SKM-1 treated with dmso at 0.1 percent for 144 hours (cell line): ENCODE measurements around the gene EIF4G3.
"Not testable (repeated sequence)": the region's sequence is repeated elsewhere in the genome, so short reads cannot be mapped to it uniquely, and the experiment has no call there.

Source experiments
- DNase-seq: peaks from one replicate; lab custom pipeline; 2025; ENCODE audit not compliant: unreplicated experiment; lab: John Stamatoyannopoulos, UW

The EIF4G3 gene

DNA sequence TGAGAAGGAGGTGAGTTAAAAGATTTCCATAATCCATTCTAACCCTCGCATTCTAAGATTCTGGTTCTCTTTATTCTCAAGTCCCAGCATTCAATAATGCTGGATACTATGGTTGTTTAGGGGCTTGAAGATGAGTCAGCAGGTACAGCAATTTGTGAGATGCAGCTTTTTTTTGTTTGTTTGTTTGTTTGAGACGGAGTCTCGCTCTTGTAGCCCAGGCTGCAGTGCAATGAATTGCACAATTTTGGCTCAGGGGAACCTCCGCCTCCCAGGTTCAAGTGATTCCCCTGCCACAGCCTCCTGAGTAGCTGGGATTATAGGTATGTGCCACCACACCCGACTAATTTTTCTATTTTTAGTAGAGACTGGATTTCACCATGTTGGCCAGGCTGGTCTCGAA is 23.3 kb downstream of the EIF4G3 start:
- no peak for DNase-seq

DNA sequence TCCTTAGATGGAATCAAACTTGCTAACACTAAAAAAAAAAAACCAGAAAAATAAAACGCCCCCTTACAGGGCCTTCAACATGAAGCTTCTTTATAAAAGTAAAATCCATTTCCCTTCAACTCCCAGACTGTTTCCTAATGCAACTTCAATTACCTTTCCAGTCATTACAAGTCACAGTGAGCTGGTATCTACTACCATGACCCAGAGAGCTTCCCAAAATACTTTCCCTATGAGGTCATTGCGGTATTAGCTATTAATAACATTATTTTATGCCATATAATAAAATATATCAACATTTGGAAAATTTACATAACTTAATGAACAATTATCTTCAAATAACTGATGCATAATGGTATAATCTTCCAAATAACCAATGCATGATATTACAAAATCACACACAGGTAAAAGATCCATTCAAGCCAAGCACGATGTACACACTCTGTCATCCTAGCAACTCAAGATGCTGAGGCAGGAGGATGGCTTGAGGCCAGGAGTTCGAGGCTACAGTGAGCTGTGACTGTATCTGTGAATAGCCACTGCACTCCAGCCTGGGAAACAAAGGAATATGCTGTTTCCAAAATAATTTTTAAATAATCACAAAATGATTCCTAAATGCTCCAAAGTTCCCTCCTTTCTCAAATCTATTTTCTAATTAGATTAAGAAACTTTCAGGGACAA is 24.1 kb downstream of the EIF4G3 start:
- no peak for DNase-seq

DNA sequence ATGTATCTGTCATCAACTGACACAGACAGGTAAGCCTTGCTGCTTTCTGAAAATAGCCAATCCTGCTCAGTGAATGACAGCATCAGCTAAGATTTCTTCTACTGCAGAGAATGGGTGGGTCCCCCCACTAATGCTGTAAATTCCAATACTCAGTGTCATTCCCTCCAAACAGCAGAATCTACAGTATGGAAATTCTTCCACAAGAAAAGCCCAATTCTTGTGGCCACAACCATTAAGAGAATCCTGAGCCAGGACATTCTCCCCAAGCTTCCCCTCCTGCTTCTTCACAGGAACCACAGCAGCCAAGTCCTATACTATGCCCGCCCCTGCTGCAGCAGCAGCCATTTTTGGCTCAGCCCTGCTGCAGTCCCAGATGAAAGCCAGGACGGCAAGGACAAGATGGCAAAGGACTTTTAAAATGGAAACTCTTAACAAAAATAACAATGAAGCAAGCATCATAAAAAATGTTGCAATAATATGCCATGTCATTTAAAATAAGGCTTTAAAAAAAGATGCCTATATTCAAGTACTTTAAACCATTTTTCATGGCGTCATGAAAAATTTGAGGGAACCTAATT is 26.8 kb downstream of the EIF4G3 start:
- no peak for DNase-seq

DNA sequence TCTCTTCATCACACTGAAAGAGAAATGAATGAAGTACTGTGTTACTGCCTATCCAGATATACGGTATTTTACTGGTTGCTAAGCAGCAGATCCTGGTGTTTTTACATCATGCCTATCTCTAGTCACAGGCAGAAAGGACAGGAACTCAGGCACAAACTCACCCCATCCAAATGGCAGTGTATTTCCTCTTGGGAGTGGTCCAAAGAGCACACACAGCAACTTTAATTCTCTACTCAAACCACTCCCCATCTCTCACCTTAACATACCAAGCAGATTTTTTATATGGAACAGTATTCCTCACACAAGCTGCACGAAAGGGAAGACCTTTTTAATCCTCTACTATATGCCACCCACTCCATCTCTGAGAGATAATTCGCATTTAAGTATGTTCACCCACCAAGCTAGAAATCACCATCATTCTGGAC is 27.3 kb downstream of the EIF4G3 start:
- no peak for DNase-seq

DNA sequence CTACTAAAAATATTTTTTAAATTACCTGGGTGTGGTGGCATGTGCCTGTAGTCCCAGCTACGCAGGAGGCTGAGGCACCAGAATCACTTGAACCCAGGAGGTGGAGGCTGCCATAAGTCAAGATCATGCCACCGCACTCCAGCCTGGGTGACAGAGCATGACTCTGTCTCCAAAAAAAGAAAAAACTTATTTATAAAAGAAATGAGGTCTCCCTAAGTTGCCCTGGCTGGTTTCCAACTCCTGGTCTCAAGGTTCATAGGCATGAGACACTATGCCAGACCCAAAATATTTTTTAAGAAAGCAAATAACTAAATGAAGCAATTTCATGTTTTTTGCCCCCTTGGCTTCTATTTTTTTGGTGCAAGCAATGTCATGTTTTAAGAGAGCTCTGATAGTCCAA is 32.9 kb downstream of the EIF4G3 start:
- DNase-seq: no peak

DNA sequence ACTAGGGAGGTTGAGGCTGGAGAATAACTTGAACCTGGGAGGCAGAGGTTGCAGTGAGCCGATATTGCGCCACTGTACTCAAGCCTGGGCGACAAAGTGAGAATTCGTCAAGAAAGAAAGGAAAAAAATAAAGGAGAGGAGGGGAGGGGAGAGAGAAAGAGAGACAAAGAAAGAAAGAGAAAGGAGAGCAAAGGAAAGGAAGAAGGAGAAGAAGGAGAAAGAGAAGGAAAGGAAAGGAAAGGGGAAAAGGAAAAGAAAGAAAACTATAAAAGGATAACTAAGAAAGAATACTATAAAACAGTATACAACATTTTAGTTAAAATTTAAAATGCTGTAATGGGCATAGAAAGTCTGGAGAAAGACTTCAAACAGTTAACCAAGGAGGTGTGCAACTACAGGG is 33.6 kb downstream of the EIF4G3 start:
- DNase-seq: no peak

DNA sequence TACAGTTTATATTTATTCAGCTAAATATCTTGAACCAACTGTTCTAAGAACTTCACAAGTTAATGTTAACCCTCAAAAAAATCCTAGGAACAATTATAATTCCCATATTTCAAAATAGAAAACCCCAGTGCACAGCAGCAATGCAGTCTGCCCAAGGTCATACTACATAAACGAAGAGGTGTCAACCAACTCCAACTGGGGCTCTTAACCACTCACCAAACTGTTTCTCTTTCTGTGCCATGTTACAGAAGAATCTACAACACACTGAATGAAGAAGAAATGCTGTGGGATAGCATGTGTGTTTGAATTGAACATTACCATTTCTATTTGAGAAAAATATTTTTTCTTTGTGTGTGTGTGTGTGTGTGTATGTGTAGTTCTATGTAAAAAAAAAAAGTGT is 35.7 kb downstream of the EIF4G3 start:
- no peak for DNase-seq

DNA sequence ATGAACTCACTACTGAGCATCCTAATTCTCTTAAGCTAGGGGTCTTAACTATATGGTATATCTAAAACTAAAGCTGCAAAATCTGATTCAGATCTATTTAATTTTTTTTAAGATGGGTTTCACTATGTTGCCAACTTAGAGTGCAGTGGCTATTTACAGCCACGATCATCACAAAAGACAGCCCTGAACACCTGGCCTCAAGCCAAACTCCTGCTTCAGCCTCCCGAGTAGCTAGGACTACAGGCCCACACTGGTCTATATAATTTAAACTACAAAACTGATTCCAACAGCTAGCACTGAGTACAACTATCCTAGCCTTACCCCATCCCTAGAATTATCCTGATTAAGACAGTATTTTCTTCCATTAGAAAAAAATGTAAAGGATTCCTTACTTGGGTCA is 37.1 kb downstream of the EIF4G3 start:
- no peak for DNase-seq

DNA sequence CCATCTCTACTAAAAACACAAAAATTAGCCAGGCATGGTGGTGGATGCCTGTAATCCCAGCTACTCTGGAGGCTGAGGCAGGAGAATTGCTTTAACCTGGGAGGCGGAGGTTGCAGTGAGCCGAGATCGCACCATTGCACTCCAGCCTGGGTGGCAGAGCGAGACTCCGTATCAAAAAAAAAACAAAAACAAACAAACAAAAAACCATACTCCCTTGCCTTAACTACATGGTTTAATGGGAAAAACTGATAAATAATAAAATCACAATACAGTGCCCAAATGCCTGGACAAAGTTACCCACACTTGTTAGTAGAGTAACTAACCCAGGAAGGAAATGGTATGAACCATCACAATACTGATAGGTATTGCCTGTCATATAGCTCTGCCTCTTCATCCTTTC is 40.4 kb downstream of the EIF4G3 start:
- DNase-seq: not testable (repeated sequence)

DNA sequence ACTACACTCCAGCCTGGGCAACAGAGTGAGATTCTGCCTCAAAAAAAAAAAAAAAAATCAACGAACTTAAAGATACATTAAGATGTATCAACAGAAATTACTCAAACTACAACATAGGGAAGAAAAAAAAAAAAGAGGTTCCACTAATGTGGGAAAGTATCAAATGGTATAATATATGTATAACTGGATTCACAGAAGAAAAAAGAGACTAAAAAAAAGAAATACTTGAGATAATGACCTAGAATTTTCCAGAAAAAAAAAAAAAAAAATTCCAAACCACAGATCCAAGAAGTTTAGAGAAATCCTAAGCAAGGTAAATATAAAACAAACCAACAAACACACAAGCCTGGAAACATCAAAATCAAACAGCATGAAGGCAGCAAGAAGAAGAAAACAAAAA is 45.5 kb downstream of the EIF4G3 start:
- DNase-seq: no peak

DNA sequence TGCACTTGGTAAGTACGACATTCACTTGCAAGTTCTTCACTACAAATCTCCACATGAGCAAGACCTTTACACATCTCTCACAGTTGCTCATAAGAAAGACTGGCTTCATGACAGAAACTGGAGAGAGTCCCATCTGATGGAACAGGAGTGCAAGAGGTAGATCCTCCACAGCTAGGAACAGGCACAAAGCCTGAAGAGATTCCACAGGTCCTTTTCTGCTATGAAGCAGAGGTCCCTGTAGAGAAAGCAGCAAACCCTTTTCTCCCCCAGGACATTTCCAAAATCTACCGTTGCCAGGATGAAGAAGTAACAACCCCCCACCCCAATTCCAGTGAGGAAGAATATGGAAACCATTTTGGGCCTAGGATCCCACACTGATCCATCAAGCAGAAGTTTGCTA is 47.3 kb downstream of the EIF4G3 start:
- DNase-seq: no peak

DNA sequence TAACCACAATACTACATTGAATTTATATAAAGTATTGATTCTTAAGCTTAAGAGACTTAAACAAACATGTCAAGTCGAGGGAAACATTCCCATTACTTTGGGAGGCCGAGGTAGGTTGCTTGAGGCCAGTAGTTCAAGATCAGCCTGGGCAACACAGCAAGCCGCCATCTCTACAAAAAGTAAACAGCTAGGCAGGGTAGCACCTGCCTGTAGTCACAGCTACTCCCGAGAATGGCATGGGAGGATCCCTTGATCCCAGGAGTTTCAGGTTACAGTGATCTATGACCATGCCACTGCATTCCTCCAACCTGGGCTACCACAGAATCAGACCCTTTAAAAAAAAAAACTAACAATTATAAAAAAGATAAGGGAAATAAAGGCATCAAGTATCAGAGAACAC is 50.4 kb downstream of the EIF4G3 start:
- DNase-seq: no peak

DNA sequence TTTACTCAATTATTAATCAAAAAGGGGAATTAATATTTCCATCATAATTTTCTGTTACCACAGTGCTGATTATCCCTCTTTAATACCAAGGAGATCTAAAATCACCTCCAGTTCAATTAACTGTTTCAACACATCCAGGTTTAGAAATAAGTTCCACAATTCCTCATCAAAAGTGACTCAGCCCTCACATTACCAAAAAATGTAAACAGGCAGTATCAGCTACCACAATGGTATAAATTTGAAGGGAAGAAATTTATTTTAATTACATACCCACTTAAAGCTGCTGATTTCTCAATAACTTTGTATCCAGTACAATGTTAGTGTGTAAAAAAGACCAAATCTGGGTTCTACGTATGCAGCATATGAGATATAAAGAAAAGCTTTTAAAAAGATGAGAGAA is 51.9 kb downstream of the EIF4G3 start:
- DNase-seq: no peak

DNA sequence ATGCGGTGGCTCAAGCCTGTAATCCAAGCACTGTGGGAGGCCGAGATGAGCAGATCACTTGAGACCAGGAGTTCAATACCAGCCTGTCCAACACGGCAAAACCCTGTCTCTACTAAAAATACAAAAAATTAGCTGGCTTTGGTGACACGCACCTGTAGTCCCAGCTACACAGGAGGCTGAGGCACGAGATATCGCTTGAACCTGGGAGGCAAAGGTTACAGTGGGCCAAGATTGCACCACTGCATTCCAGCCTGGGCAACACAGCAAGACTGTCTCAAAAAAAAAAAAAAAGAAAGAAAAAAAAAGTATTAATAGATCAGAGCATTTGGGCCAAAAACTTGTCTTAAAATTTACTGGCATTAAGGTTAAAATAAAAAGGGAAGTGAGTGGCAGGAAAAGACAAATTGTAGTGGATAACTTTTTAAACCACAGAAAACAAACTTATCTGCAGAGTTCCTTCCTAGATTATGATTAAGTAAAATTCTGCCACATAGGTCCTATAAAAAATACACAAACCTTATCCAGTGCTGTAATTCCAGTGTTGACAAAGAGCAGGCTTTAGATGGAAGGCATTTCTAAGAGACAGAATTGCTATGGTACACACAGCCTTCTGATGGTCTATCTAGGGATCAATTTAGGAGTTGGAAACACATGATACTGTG is 53.3 kb downstream of the EIF4G3 start:
- DNase-seq: no peak

DNA sequence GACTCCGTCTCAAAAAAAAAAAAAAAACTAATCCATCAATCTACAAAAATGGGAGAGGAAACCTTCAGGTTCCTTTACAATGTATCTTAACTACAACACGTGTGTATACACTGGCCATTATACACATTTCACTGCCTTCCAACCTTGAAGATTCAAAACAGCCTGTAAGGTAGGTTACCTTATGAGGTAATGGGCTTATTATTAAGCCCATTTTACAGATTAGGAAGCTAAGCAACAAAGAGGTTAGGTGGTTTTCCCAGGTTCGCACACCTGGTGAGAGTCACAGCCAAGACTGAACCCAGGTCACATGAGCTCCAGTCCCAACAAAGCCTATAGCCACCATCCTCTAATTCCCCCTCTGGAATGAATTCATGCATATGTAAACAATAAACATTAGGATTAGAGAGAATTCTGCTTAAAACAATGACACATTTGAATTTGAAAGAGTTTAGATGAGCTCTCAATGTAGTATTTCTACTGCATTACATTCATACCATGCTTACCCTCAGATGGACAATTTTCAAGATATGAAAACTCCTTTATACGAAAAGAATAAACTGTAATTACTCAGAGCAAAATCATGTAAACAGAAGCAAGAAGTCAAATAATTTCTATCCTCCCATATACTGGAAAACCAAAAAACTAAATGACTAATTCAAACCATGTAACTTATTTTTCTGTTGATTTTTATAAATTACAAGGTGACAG is 54.8 kb downstream of the EIF4G3 start:
- no peak for DNase-seq

DNA sequence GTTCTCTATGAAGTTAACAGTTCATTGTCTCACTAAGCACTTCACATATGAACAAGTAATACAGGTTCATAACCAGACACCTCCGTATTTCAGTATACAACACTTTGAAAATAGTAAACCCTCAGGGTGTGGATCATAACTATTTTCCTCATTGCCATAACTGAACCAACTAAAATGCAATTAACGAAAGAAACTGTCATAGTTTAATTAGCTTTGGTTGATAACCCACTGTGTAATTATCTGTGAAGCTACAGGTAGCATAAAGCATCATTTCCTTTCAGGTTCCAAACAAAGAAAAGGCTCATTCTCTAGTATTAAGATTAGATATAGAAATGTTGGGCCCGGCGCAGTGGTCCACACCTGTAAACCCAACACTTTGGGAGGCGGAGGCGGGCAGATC is 58.5 kb downstream of the EIF4G3 start:
- DNase-seq: no peak

DNA sequence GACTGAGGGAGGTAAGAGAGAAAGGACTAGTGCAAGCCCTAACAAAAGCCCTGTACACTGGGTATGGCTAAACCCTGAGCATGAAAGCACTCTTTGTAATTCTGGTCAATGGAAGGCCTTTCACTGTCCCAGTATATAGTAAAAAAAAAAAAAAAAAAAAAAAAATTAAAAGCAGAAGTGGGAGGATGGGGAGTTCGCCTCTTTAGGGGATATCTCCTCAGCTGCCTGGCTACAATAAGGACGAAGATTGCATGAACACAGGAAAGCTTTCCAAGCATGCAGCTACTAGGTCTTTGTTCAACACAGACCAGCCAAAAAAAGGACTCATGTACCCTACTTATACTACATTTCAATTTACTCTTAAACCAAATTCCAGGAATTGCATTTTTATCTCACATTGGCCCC is 59.1 kb downstream of the EIF4G3 start:
- no peak for DNase-seq

DNA sequence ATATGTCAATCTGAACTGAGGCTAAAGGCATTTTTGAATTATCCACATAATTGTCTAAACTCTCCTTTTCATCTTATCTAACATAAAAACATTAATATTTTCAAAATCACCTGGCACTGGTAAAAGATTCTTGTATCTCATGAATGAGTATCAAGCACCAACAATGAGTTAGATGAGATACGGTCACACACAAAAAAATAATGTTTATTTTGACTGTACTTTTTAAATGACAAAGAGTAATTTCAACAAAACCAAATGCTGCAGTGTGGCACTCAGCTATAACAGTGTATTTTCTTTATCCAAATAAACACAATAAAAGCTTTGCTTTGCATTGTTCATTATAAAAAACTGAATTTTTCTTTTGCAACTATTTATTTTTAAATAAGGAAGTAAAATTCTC is 59.5 kb downstream of the EIF4G3 start:
- DNase-seq: no peak

DNA sequence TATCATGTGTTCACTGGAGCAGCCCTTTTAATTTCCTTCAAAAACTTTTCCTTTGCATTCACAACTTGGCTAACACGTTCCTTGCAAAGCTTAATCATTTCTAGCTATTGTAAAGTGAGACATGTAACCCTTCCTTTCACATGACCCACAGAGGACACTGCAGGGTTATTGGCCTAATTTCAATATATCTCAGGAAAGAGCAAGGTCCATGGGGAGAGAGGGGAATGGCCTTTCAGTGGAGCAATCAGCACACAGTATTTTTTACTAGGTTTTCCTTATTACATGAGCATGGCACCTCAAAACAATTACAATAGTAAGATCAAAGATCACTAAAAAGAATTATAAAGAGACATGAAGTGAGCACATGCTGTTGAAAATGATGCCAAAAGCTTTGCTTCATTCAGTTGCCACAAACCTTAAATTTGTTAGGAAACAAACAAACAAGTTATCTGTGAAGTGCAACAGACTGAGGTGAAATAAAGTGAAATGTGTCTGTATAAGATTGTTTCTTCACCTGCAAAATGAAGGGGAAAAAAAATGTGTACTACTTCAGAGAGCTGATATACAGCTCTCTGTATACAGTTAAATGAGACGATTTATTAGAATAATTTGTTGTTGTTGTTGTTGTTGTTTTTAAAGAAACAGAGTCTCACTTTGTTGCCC is 61.5 kb downstream of the EIF4G3 start:
- DNase-seq: no peak

DNA sequence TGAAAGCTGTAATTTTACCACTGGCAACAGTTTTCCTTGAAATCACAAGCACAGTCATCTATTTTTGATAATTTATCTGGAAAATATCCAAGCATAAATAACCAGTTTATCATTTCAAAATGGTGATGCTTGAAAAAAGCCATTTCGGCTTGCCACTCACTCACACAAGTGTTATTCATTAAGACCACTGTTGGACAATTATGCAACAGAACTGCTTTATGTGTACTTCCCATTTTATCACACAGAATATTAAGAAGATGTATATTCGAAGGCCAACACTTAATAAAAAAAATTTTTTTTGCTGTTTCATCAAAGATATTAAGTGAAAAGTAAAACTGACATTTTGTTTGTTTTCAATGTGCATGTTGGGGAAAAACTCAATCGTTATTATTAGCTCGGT is 62.3 kb downstream of the EIF4G3 start:
- no peak for DNase-seq

DNA sequence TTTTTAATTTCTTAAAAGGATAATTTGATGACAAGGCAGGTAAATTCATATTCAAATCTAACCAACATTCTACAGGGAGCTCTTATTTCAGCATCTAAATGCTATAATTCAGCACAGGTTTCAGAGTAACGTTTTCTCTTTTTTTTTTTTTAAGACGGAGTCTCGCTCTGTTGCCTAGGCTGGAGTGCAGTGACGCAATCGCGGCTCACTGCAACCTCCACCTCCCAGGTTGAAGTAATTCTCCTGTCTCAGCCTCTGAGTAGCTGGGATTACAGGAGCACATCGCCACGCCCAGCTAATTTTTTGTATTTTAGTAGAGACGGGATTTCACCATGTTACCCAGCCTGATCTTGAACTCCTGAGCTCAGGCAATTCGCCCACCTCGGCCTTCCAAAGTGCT is 66.5 kb downstream of the EIF4G3 start:
- no peak for DNase-seq

DNA sequence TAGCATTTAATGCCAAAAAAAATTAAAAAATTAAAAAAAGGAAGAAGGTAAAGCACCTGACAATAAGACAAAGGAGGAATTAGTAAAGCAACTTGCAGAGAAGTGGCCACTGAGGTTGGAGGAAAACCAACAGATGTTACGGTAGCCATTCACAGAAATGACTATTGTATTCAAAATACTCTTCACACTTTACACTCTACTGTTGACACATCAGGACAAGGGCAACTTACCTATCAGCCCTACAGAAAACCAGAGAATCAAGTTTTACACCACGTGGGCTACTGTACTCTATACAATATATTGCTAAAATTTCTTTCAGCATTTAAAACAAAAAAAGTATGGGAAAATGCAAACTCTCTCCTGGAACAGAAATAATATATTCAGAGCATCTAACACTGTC is 70.0 kb downstream of the EIF4G3 start:
- no peak for DNase-seq
